Trophoblast cell (in vitro differentiated cells and primary cell): ENCODE data around the gene MARCHF6. TPM values are rescaled to one million over a fixed set of nuclear protein-coding genes. Genes with fewer than 3 reads are reported as not detected.

Experiments
- DNase-seq, 2 donors: peaks; one replicate each; pipeline ENCODE4 v3.0.0-alpha.2; 2016
- H2AFZ ChIP-seq: 2 replicates; pipeline ENCODE4 v1.6.1; 2013; ENCODE audit warnings: low read length, moderate library complexity, mild to moderate bottlenecking; ENCODE audit not compliant: insufficient read depth, poor library complexity
- H2AK5ac ChIP-seq: 2 replicates; pipeline ENCODE4 v1.6.1; 2013; ENCODE audit warnings: mild to moderate bottlenecking, low read length
- H2BK120ac ChIP-seq: 2 replicates; pipeline ENCODE4 v1.6.1; 2013; ENCODE audit warnings: low read length, mild to moderate bottlenecking, moderate library complexity; ENCODE audit not compliant: insufficient read depth, poor library complexity
- H2BK12ac ChIP-seq: 2 replicates; pipeline ENCODE4 v1.6.1; 2013; ENCODE audit warnings: mild to moderate bottlenecking, low read length, moderate library complexity
- H2BK5ac ChIP-seq: 2 replicates; pipeline ENCODE4 v1.6.1; 2013; ENCODE audit warnings: low read length, low read depth, moderate library complexity, mild to moderate bottlenecking; ENCODE audit not compliant: poor library complexity
- H3K14ac ChIP-seq: 2 replicates; pipeline ENCODE4 v1.6.1; 2013; ENCODE audit warnings: mild to moderate bottlenecking, low read length
- H3K18ac ChIP-seq: 2 replicates; pipeline ENCODE4 v1.6.1; 2013; ENCODE audit warnings: mild to moderate bottlenecking, low read length
- H3K23ac ChIP-seq: 2 replicates; pipeline ENCODE4 v1.6.1; 2013; ENCODE audit warnings: low read length
- H3K27ac ChIP-seq: 2 replicates; pipeline ENCODE4 v1.5.1; 2013; ENCODE audit warnings: low read depth, mild to moderate bottlenecking, inconsistent platforms, low read length, moderate library complexity
- H3K27me3 ChIP-seq: 2 replicates; pipeline ENCODE4 v1.6.1; 2013; ENCODE audit warnings: inconsistent platforms, mild to moderate bottlenecking, low read length, moderate library complexity; ENCODE audit not compliant: insufficient read depth
- H3K36me3 ChIP-seq, 2 experiments: 1 replicate in 1 of 2; 2 replicates in 1 of 2; pipeline ENCODE4 v1.6.1; 2013; ENCODE audit warnings: low read length in 2 of 2, mild to moderate bottlenecking in 2 of 2, moderate library complexity in 1 of 2; ENCODE audit not compliant: insufficient read depth in 2 of 2, control insufficient read depth in 1 of 2
- H3K4ac ChIP-seq: 2 replicates; pipeline ENCODE4 v1.6.1; 2013; ENCODE audit warnings: low read depth, mild to moderate bottlenecking, low read length, moderate library complexity
- H3K4me1 ChIP-seq, 2 experiments: 1 replicate in 1 of 2; 2 replicates in 1 of 2; pipeline ENCODE4 v1.6.1; 2013; ENCODE audit warnings: low read length in 2 of 2, mild to moderate bottlenecking in 2 of 2, moderate library complexity in 1 of 2; ENCODE audit not compliant: insufficient read depth in 2 of 2, control insufficient read depth in 1 of 2
- H3K4me2 ChIP-seq: 2 replicates; pipeline ENCODE4 v1.6.1; 2013; ENCODE audit warnings: inconsistent platforms, mild to moderate bottlenecking, low read length, moderate library complexity
- H3K4me3 ChIP-seq: 2 replicates; pipeline ENCODE4 v1.5.1; 2013; ENCODE audit warnings: mild to moderate bottlenecking, low read depth, low read length, inconsistent platforms
- H3K79me1 ChIP-seq: one replicate; pipeline ENCODE4 v1.6.1; 2013; ENCODE audit warnings: low read length
- H3K79me2 ChIP-seq: 2 replicates; pipeline ENCODE4 v1.6.1; 2013; ENCODE audit warnings: low read length, mild to moderate bottlenecking; ENCODE audit not compliant: control insufficient read depth, insufficient read depth, poor library complexity
- H3K9ac ChIP-seq: 2 replicates; pipeline ENCODE4 v1.6.1; 2013; ENCODE audit warnings: mild to moderate bottlenecking, low read length
- H3K9me3 ChIP-seq: 2 replicates; pipeline ENCODE4 v1.6.1; 2013; ENCODE audit warnings: low read depth, mild to moderate bottlenecking, control low read depth, inconsistent platforms, low read length; ENCODE audit not compliant: insufficient read depth
- H4K12ac ChIP-seq: 2 replicates; pipeline ENCODE4 v1.6.1; 2013; ENCODE audit warnings: low read depth, mild to moderate bottlenecking, low read length, moderate library complexity
- H4K8ac ChIP-seq: 2 replicates; pipeline ENCODE4 v1.6.1; 2013; ENCODE audit warnings: low read depth, mild to moderate bottlenecking, low read length, moderate library complexity
- H4K91ac ChIP-seq: one replicate; pipeline ENCODE4 v1.6.1; 2013; ENCODE audit warnings: low read depth, mild to moderate bottlenecking, low read length, moderate library complexity
- WGBS: extraction: QIAGEN DNeasy Blood & Tissue Kit; methylation state at CpG from one replicate; pipeline ENCODE4 v1.1.7; 2013; ENCODE audit warnings: missing lambda C conversion rate; ENCODE audit not compliant: insufficient read length, insufficient coverage; ENCODE audit errors: extremely low coverage; 5-methylcytosine and 5-hydroxymethylcytosine counted together
- polyA plus RNA-seq: library from polyadenylated mRNA; stranded (reverse); fragments of 200-250 nt; gene quantifications from 2 replicates; pipeline ENCODE4 v1.2.3, GENCODE V29; 2013

Gene MARCHF6, protein sequence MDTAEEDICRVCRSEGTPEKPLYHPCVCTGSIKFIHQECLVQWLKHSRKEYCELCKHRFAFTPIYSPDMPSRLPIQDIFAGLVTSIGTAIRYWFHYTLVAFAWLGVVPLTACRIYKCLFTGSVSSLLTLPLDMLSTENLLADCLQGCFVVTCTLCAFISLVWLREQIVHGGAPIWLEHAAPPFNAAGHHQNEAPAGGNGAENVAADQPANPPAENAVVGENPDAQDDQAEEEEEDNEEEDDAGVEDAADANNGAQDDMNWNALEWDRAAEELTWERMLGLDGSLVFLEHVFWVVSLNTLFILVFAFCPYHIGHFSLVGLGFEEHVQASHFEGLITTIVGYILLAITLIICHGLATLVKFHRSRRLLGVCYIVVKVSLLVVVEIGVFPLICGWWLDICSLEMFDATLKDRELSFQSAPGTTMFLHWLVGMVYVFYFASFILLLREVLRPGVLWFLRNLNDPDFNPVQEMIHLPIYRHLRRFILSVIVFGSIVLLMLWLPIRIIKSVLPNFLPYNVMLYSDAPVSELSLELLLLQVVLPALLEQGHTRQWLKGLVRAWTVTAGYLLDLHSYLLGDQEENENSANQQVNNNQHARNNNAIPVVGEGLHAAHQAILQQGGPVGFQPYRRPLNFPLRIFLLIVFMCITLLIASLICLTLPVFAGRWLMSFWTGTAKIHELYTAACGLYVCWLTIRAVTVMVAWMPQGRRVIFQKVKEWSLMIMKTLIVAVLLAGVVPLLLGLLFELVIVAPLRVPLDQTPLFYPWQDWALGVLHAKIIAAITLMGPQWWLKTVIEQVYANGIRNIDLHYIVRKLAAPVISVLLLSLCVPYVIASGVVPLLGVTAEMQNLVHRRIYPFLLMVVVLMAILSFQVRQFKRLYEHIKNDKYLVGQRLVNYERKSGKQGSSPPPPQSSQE
- 57.9 and 61.3 TPM in 2 replicates for polyA plus RNA-seq

DNA sequence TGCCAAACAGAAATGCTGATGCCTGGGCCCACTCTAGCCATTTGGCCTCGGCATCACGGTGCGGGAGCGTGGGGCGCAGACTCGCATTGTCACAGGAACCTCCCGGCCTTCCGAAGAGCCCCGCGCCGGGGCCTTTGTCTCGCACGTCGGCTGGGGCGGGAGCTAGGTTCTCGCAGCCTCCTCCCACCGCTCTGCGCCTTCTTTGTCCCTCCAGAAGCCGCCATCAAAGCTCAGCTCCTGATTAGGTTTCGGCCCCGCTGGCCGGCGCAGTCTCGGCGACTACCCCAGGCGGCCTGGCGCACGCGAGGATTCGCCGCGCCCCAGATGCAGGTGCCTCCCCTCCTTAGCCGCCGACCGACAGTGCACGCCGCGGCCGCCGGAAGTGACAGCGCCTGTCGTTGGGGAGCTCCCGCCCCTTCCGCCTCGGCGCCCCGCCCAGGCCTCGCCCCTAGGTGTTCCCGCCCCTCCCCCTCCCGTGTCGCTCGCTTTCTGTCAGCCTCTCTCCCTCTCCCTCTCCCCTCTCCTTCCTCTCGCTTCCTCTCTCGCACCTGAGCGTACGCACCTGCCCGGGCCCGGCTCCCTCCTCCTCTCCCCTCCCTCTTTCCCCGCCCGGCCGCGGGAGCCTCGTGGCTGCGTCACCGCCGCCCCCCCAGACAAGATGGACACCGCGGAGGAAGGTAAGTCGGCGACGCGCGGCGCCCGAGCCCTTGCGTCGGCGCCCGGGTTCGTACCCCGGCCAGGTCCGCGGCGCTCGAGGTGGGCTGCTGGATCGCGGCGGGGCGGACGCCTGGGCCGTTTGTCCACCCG, at the start of gene MARCHF6:
Gene MARCHF6 (plus strand): TSS at position 455 of the 807 bp plus-strand sequence. CDS start 204 bp downstream, at position 659.
- WGBS, result no CpG with 5 or more reads among the region's 92 CpGs
- Histone ChIP-seq H2BK5ac (peak within 1 kb of the TSS; percentile 92), H4K91ac (peak within 1 kb of the TSS; percentile 90), H3K4me2 (peak within 1 kb of the TSS; percentile 100), H2AK5ac (peak within 1 kb of the TSS; percentile 1), H3K27me3 (no peaks in the 10 kb centered on the region), H3K9ac (peak within 1 kb of the TSS; percentile 96), H2BK12ac (no peak within 1 kb of the TSS), H3K79me2 (peaks cover 10% of the 10 kb centered on the region), H4K8ac (peak within 1 kb of the TSS; percentile 95), H3K4me1 (peaks cover 0 to 2% of the 10 kb centered on the region in 2 experiments), H3K23ac (no peak within 1 kb of the TSS), H2BK120ac (peak within 1 kb of the TSS; percentile 82), H3K4me3 (peak within 1 kb of the TSS; percentile 94), H3K27ac (peak within 1 kb of the TSS; percentile 99), H4K12ac (peak within 1 kb of the TSS; percentile 62), H3K36me3 (no peaks in the 10 kb centered on the region), H3K18ac (peak within 1 kb of the TSS; percentile 87), H3K9me3 (no peaks in the 10 kb centered on the region), H3K4ac (peak within 1 kb of the TSS; percentile 70), H3K79me1 (peaks cover 13% of the 10 kb centered on the region), H2AFZ (peak within 1 kb of the TSS; percentile 71), H3K14ac (peak within 1 kb of the TSS; percentile 91)
- DNase-seq, result peak; percentile 89 to 91

DNA sequence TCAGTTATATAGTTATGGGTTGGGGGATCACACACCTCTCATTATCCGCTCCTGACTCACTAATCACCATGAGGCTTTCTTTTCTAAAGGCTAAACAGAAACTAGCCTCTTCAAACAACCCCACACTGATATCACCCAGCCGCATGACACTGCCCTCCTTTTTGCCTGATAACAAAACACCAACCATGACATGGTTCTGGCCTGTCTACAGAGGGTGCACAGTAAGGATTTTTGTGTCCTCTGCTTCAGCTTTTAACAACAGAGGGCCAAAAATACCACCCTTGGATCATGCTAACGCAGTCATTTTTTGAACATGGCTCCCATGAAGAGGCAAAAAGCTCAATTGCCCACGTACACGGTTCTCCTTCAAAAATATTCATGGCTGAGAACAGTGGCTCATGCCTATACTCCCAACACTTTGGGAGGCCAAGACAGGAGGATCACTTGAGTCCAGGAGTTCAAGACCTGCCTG, 49.8 kb upstream of the MARCHF6 start:
- H4K8ac ChIP-seq, result no peak overlapping the region
- no peak overlapping the region for H2BK120ac ChIP-seq
- no peak overlapping the region for H3K18ac ChIP-seq
- H3K79me1 ChIP-seq, result peaks cover 6% of the 10 kb centered on the region
- no peak for DNase-seq
- H2BK5ac ChIP-seq, result no peak overlapping the region
- H2AFZ ChIP-seq, result no peak overlapping the region
- no peak overlapping the region for H3K23ac ChIP-seq
- peaks cover 0 to 3% of the 10 kb centered on the region in 2 experiments for H3K4me1 ChIP-seq
- no peak overlapping the region for H4K12ac ChIP-seq
- no peak overlapping the region for H2AK5ac ChIP-seq
- no peak overlapping the region for H4K91ac ChIP-seq
- no peak overlapping the region for H3K4me3 ChIP-seq
- H3K79me2 ChIP-seq, result peaks cover 2% of the 10 kb centered on the region
- no peaks in the 10 kb centered on the region for H3K9me3 ChIP-seq
- no peaks in the 10 kb centered on the region for H3K36me3 ChIP-seq
- no peaks in the 10 kb centered on the region for H3K27me3 ChIP-seq
- H3K14ac ChIP-seq, result no peak overlapping the region
- no peak overlapping the region for H3K9ac ChIP-seq
- no peak overlapping the region for H3K4me2 ChIP-seq
- no CpG with 5 or more reads among the region's 5 CpGs for WGBS
- H3K27ac ChIP-seq, result no peak overlapping the region
- H2BK12ac ChIP-seq, result no peak overlapping the region
- no peak overlapping the region for H3K4ac ChIP-seq

DNA sequence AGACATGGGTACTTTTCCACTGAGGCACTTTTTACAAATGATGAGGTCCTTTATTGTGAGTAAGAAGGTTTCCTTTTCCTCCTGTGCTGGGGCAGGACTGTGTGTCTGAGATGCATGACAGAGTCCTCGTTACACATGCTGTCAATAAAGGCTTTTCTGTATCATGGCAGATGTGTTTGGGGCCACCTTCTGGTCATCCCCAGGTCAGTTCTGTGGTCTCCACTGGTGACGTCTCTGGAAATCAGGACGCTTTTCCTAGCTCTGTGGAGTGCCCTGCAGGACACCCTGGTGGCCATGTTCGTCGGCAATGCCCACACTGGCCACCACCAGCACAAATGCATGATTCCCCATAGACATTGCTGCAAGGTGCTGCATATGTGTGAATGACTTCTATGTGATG, 48.6 kb upstream of the MARCHF6 start:
- Histone ChIP-seq H4K91ac (no peak overlapping the region), H3K9ac (no peak overlapping the region), H3K4ac (no peak overlapping the region), H2BK5ac (no peak overlapping the region), H3K14ac (no peak overlapping the region), H2AFZ (no peak overlapping the region), H2BK12ac (no peak overlapping the region), H3K27ac (no peak overlapping the region), H3K18ac (no peak overlapping the region), H3K27me3 (no peaks in the 10 kb centered on the region), H4K8ac (no peak overlapping the region), H3K4me2 (no peak overlapping the region), H2AK5ac (no peak overlapping the region), H3K9me3 (no peaks in the 10 kb centered on the region), H3K79me1 (peaks cover 6% of the 10 kb centered on the region), H3K36me3 (no peaks in the 10 kb centered on the region), H2BK120ac (no peak overlapping the region), H3K4me3 (no peak overlapping the region), H3K4me1 (peaks cover 0 to 3% of the 10 kb centered on the region in 2 experiments), H3K23ac (no peak overlapping the region), H3K79me2 (peaks cover 2% of the 10 kb centered on the region), H4K12ac (no peak overlapping the region)
- no CpG with 5 or more reads among the region's 5 CpGs for WGBS
- DNase-seq, result no peak

DNA sequence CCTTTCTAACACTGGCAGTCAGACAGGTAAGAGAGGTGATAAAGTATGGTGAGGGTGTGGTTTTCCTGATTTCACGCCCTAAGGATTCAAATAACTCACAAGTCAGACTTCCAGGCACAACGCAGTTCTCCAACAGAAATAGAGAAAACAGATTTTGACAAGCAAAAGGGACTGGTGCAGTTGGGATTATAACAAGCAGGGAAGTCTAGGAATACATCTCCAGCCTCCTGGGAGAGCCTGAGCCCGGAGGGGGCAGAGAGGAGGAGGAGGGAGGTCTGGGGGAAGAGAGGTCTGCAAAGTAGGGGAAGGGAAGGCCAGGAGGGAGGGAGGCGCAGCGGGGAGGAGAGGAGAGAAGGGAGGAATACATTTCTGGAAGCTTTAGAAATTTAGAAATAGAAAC, 47.4 kb upstream of the MARCHF6 start:
- Histone ChIP-seq H2AFZ (no peak overlapping the region), H3K36me3 (no peaks in the 10 kb centered on the region), H2BK5ac (no peak overlapping the region), H3K9me3 (no peaks in the 10 kb centered on the region), H3K9ac (no peak overlapping the region), H2BK12ac (no peak overlapping the region), H2AK5ac (no peak overlapping the region), H4K91ac (no peak overlapping the region), H3K79me1 (peaks cover 6% of the 10 kb centered on the region), H3K4me2 (no peak overlapping the region), H3K18ac (no peak overlapping the region), H3K27ac (no peak overlapping the region), H4K12ac (no peak overlapping the region), H3K4ac (no peak overlapping the region), H3K4me1 (peaks cover 0 to 3% of the 10 kb centered on the region in 2 experiments), H3K14ac (no peak overlapping the region), H3K27me3 (no peaks in the 10 kb centered on the region), H2BK120ac (no peak overlapping the region), H3K79me2 (peaks cover 2% of the 10 kb centered on the region), H4K8ac (no peak overlapping the region), H3K4me3 (no peak overlapping the region), H3K23ac (no peak overlapping the region)
- no CpG with 5 or more reads among the region's 5 CpGs for WGBS
- DNase-seq, result no peak
